ENCODE measurements around the gene IGLL1.
"Not testable (repeated sequence)": the region's sequence is repeated elsewhere in the genome, so short reads cannot be mapped to it uniquely, and the experiment has no call there.

The IGLL1 gene

DNA sequence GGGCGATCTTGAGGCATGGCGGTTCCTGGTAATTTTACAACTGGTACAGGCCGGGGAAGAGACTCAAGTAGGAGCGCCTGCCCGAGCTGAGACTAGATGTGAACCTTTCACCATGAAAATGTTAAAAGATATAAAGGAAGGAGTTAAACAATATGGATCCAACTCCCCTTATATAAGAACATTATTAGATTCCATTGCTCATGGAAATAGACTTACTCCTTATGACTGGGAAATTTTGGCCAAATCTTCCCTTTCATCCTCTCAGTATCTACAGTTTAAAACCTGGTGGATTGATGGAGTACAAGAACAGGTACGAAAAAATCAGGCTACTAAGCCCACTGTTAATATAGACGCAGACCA is 40.3 kb downstream of the IGLL1 start:
- not testable (repeated sequence) for DNase-seq

DNA sequence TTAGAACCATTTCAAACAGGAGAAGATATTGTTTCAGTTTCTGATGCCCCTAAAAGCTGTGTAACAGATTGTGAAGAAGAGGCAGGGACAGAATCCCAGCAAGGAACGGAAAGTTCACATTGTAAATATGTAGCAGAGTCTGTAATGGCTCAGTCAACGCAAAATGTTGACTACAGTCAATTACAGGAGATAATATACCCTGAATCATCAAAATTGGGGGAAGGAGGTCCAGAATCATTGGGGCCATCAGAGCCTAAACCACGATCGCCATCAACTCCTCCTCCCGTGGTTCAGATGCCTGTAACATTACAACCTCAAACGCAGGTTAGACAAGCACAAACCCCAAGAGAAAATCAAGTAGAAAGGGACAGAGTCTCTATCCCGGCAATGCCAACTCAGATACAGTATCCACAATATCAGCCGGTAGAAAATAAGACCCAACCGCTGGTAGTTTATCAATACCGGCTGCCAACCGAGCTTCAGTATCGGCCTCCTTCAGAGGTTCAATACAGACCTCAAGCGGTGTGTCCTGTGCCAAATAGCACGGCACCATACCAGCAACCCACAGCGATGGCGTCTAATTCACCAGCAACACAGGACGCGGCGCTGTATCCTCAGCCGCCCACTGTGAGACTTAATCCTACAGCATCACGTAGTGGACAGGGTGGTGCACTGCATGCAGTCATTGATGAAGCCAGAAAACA is 40.8 kb downstream of the IGLL1 start:
- DNase-seq = peak; percentile 47

DNA sequence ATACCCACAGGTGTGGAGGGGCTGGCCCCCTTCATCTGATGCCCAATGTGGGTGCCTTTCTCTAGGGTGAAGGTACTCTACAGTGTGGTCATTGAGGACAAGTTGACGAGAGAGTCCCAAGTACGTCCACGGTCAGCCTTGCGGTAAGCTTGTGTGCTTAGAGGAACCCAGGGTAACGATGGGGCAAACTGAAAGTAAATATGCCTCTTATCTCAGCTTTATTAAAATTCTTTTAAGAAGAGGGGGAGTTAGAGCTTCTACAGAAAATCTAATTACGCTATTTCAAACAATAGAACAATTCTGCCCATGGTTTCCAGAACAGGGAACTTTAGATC is 41.4 kb downstream of the IGLL1 start:
- DNase-seq = not testable (repeated sequence)

DNA sequence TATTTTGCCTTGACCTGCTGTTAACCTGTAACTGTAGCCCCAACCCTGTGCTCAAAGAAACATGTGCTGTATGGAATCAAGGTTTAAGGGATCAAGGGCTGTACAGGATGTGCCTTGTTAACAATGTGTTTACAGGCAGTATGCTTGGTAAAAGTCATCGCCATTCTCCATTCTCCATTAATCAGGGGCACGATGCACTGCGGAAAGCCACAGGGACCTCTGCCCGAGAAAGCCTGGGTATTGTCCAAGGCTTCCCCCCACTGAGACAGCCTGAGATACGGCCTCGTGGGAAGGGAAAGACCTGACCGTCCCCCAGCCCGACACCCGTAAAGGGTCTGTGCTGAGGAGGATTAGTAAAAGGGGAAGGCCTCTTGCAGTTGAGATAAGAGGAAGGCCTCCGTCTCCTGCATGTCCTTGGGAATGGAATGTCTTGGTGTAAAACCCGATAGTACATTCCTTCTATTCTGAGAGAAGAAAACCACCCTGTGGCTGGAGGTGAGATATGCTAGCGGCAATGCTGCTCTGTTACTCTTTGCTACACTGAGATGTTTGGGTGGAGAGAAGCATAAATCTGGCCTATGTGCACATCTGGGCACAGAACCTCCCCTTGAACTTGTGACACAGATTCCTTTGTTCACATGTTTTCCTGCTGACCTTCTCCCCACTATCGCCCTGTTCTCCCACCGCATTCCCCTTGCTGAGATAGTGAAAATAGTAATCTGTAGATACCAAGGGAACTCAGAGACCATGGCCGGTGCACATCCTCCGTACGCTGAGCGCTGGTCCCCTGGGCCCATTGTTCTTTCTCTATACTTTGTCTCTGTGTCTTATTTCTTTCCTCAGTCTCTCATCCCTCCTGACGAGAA is 42.0 kb downstream of the IGLL1 start:
- not testable (repeated sequence) for DNase-seq

DNA sequence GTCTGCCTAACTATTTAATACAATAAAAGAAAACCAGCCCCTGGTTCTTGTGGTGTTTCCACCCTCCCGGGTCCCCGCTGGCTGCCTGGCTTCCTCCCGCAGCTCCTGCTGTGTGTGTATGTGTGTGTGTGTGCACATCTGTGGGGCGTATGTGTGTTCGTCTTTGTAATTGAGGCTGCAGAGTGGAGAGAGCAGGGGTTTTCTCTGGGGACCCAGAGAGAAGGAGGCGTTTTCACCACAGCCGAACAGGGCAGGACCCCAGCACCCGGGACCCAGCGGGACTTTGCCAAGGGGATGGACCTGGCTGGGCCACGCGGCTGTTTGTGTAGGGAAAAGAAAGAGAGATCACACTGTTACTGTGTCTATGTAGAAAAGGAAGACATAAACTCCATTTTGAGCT is 42.7 kb downstream of the IGLL1 start:
- DNase-seq = no peak

DNA sequence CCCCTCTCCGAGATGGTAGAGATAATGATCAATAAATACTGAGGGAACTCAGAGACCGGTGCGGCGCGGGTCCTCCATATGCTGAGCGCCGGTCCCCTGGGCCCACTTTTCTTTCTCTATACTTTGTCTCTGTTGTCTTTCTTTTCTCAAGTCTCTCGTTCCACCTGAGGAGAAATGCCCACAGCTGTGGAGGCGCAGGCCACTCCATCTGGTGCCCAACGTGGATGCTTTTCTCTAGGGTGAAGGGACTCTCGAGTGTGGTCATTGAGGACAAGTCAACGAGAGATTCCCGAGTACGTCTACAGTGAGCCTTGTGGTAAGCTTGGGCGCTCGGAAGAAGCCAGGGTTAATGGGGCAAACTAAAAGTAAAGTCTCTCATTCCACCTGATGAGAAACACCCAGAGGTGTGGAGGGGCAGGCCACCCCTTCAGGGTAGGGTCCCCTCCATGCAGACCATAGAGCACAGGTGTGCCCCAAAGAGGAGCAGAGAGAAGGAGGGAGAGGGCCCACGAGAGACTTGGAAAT is 43.2 kb downstream of the IGLL1 start:
- DNase-seq = no peak

DNA sequence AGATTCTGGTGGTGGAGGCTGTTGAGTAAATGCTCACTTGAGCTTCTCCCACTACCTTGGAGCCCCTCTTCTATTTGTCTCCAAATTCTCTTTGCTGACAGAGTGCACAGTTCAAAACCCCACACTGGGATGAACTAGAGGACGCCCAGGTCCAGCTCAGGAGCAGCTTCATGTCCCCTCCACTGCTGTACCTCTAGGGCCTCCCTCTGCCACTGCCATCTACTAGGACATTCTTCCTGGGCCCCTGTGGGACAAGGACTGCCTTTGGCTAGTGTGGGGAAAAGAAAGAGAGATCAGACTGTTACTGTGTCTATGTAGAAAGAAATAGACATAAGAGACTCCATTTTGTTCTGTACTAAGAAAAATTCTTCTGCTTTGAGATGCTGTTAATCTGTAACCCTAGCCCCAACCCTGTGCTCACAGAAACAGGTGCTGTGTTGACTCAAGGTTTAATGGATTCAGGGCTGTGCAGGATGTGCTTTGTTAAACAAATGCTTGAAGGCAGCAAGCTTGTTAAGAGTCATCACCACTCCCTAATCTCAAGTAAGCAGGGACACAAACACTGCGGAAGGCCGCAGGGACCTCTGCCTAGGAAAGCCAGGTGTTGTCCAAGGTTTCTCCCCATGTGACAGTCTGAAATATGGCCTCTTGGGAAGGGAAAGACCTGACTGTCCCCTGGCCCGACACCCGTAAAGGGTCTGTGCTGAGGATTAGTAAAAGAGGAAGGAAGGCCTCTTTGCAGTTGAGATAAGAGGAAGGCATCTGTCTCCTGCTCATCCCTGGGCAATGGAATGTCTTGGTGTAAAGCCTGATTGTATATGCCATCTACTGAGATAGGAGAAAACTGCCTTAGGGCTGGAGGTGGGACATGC is 44.1 kb downstream of the IGLL1 start:
- not testable (repeated sequence) for DNase-seq

DNA sequence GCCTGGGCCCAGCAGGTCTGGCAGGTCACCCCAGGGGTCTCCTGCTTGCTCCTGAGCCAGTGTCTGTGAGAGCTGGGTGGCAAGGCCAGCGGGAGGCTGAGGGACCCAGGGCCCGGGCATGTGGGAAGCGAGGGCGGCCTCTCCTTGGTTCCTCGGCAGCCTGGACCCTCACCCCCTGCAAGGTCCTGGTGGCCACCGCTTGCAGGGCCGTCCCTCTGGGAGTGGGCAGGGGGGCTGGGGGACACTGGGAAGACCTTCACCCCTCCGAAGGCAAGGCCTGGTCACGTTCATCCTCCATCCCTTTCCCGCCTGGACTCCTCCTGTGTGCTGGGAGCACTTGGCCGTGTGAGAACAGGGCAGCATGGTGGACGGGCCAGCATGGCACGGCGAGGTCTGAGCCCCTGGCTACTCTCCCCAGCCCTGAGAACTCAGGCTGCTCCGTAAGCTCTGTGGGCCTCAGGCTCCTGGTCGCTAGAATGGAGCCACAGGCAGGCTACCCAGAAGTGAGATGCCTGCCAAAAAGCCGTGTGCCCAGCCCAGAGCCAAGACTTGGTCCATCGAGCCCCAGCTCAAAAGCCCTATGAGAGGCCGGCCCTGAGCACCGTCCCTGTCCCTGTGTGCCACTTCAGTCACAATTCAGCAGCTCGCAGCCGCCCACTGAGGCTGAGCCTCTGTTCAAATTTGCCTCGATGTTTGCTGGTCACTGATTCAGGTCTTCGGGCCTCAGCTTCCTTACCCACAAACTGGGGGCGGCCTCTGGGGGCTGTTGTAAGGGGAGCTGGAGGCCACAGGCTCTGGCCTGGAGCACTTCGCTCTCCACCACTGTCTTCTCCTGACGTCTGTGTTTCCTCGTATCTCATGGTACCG is 45.0 kb downstream of the IGLL1 start:
- no peak for DNase-seq

DNA sequence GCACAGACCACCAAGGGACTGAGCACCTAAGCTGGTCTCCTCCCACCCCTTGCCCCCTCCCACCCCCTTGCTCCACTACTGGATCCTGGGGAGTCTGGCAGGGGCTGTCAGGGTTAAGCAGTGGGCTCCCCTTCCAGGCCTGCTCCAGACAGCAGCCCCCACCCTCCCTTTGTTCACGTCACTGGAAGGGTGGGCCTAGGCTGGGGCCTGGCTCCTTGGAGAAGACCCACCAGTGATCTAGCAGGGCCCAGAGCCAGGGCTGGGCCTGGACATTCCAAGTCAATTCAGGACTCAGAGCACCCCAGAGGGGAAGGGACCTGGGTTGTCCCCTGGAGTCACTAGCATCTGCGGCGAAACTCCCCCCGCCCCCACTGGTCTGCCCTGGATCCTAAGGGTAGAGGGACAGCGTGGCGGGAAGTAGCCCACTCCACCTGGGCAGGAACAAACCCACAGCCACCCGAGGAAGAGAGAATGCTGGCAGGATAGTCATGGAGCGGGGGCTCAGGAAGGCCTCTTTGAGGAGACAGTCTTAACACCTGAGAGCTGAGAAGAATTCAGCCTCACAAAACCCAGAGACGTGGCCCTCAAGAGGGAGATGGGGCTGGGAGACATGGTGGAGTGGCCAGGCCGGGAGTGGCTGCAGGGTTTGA is 45.8 kb downstream of the IGLL1 start:
- no peak for DNase-seq

DNA sequence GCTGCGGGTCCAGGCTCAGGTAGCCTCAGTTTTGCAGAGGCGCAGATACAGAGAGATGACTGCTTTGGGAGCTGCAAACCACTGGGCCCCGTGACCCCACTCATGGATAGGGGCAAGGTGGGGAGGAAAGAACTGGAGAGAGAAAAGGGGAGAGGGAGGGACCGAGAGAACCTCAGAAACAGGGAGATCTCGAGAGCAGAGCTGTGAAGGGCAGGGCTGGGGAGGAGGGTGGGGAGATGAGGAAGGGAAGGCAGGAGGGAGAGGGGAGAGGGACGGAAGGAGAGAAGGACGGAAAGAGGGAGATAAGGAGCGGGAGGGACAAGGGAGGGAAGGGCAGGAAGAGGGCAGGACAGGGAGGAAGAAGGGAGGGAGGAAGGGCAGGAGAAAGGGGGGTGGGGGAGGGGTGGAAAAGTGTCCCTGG is 46.3 kb downstream of the IGLL1 start:
- no peak for DNase-seq

DNA sequence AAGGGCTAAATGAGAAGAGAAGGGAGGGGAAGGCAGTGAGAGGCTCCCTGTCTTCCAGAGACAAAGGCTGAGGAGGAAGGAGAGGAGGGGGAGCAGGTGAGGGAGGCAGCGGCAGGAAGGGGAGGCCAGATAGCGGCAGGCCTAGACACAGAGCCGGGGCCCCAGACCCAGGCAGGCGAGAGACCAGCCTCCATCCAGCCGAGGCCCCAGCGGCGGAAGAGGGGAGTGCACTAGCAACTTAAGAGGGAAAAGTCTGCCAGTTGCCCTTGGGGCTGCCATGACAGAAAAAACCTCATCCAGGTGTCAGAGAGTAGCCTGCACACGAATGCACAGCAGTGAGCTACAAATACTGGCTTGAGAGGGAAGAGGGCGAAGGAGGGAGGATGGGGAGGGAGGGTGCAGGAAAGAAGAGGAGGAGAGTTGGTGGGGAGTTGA is 46.7 kb downstream of the IGLL1 start:
- no peak for DNase-seq

DNA sequence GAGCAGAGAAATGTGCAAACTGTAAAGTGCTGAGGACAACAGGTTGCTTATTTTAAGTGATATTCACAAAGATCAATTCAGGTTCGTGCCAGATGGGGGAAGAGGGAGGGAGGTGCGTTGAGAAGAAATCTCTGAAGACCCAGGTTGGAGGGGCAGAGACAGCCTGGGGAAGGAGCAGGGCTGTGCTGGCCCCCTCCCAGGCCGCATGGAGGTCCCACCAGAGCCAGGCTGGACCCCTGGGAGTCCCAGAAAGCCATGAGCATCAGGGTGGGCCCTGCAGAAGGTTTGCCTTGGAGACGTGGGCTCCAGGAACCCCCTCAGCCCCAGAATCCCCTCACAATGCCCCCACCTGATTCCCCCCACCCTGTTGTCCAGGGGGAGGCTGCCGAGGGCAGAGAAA is 47.4 kb downstream of the IGLL1 start:
- no peak for DNase-seq

DNA sequence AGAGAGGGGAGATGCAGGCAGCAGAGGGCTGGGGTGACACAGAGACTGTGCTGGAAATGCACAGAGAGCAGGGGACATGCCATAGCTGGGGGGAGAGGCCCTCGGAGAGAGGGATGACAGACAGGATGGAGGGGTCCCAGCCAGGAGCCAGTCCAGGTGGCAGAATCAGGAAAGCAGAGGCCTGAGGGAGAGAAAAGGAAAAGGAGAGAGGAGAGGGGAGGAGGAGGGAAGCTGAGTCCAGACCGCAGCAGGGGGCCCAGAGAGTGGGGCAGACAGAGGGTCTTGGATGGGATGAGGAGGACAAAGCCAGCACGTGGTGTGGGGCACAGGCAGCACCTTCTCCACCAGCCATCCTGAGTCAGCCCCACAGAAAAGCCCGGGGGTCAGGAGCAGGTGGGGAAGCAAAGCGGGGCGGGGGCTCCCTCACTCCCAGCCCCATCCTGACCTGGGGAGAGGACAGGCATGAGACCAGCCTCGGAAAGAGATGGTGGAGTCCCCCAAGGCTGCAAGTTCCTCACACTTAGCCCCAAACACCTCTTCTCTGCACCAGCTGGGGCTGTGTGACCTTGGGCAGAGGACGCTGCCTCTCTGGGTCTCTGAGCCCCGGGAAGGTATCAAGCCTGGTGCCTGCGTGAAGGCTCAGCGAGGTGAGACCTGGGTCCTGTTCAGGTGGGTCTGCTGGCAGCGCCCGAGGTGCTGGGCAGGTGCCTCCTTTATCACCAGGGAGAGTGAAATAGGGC is 48.0 kb downstream of the IGLL1 start:
- no peak for DNase-seq

DNA sequence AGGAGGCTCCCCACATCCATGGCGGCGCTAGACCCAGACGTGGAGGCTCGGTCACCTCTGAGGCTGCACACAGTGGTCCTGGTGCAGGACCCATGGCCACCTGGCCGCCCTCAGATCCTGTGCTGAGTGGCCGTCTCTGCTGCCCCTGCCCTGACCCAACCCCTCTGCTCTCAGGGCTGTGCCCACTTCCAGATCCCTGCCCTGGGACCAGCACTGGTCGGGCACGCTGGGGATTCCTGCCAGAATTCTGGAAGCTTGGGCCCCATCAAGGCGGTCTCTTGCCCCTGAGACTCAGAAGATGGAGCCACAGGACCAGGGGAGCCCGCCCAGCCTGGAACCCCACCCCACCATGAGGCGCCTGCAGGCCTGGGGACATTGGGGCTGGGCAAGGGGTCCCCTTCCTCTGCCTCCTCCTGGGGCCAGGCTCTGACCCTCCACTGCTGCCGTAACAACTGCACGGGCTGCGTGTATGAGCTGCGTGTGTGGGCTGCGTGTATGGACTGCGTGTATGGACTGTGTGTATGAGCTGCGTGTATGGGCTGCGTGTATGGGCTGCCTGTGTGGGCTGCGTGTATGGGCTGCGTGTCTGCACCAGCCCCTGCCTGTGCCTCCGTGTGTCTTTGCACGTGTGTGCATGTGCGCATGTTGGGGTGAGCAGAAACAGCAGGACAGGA is 48.7 kb downstream of the IGLL1 start:
- DNase-seq = no peak

DNA sequence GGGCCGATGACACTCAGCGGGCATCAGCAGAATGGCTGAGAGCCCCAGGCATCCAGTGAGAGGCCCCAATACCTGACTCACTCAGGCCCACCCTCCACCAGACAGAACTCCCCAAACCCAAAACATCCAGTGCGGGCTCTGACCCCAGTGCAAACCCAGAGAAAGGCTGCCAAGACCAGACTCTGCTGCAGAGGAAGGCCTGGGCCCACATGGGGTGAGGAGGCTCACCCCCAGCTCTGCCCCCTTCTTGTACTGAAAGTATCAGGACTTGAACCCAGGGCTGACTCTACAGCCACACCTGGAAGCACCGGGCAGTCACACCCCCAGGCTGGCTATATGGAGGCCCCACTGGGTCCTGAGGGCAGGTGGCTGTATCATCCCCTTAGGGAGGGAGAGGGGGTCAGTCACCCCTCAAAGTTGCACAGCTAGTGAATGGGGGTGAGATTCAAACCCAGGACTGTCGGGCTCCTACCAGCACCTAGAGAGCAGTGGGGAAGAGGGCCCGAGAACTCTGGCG is 49.3 kb downstream of the IGLL1 start:
- DNase-seq = no peak

DNA sequence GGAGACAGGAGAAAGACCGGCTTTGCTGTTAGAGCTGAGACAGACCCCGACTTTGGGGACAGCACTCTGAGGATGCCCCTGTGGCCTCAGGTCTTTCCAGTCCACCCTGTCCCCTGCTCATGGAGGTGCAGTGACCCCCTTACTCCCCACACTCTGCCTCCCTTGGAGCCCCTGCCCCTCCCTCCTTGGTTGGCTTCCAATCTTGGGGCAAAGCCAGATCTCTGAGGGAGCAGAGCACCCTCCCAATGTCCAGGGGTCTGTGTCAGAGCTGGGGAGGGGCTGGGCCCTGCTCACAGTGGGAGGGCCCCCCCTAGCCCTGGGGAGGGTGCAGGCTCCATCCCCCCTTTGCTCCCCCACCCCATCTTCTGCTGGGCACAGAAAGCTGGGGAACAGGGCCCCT is 50.0 kb downstream of the IGLL1 start:
- DNase-seq = no peak

DNA sequence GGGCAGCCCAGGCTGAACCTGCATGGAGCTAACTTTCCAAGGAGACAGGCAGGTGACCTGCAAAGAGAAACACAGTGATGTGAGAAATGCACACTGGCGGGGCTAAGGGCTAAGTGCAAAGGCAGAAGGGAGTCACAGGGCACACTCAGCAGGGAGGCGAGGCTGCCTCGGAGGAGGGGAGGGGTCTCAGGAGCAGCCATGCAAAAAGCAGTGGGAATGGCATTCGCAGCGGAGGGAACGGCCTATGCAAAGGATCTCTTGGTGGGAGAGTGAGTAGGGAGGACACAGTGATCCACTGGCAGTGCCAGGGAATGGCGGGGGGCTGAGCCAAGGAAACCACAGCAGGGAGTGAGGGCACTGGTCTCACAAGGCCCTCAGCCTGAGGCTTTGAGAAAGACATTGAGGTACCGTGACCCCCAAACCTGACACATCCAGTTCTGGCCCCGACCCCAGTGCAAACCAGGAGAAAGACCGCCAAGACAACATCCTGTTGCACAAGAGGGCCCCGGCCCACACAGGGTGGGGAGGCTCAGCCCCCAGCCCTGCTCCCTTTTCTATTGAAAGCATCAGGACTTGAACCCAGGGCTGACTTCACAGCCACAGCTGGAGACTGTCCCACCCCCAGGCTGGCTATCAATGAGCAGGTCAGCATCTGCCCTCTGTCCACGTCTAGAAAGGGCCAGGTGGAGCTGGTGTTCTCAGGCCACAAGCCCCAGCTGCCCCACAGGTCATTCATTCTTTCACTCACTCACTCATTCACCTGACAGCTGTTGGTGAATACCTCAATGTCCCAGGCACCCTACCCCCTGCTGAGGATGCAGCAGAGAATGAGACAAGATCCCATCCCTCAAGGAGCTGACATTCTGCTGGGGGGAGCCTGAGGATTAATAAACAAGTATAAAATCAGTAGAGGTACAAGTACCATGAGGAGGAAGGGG is 50.7 kb downstream of the IGLL1 start:
- DNase-seq = no peak

DNA sequence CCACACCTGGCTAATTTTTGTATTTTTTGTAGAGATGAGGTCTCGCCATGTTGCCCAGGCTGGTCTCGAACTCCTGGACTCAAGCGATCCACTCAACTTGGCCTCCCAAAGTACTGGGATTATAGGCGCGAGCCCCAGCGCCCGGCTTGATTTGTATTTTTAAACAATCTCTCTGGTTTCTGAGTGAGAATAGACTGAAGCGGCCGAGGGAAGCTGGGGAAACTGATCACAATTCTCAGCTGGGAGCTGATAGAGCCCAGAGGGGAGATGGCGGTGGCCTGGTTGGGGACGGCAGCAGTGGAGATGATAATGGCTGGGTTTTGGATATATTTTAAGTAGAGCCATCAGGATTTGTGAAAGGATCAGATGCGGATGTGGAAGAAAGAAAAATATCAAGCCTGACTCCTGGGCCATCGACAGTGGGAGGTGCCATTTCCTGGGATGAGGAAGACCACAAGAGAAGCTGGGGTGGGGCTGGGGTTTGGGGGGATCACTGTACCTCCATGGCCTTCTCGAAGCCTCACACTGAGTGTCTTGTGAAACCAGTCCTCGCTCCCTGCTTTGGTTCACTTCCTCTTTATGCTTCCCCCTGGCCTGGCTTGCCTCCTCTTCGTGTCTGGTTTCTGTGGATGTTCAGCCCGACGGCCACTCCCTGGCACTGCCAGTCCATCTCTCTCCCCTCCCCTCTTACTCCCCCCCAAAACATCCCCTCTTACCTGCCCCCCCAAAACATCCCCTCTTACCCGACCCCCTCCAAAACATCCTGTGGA is 51.9 kb downstream of the IGLL1 start:
- DNase-seq = no peak

Measured in GF-D8 (cell line).